ENCODE data around the gene UFSP1.

DNA sequence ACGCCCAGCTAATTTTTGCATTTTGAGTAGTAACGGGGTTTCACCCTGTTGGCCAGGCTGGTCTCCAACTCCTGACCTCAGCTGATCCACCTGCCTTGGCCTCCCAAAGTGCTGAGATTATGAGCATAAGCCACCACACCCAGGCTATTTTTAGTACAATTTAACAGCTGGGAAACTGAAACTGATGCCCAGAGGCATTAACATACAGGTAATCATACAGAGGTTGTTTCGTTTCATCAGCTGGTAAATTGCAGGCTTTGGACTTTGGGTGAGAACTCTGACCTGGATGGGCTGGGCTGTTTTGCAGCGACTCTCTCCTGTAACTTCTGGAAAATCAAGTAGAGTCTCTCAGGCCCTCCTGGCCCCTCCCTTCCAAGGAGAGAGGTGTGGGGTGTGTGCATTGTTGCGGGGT, 12.4 kb upstream of the UFSP1 start:
- TF ChIP-seq ZNF8 (CRISPR knock-in tag; IDR thresholded peaks at IDR 0.05) (no peak), CREB5 (CRISPR knock-in tag; IDR thresholded peaks at IDR 0.05; ENCODE audit: low read depth) (no peak), OSR1 (CRISPR knock-in tag; IDR thresholded peaks at IDR 0.05) (no peak), RARB (CRISPR knock-in tag; IDR thresholded peaks at IDR 0.05) (no peak), TOX (CRISPR knock-in tag; IDR thresholded peaks at IDR 0.05; ENCODE audit: borderline replicate concordance) (no peak), BACH2 (CRISPR knock-in tag; IDR thresholded peaks at IDR 0.05; ENCODE audit: borderline replicate concordance) (no peak), SNAI2 (CRISPR knock-in tag; IDR thresholded peaks at IDR 0.05) (no peak), ZFP30 (CRISPR knock-in tag; IDR thresholded peaks at IDR 0.05) (no peak), ZNF70 (CRISPR knock-in tag; IDR thresholded peaks at IDR 0.05) (no peak), GLIS3 (CRISPR knock-in tag; IDR thresholded peaks at IDR 0.05) (no peak)
- TF ChIP-seq, protein P1, sequence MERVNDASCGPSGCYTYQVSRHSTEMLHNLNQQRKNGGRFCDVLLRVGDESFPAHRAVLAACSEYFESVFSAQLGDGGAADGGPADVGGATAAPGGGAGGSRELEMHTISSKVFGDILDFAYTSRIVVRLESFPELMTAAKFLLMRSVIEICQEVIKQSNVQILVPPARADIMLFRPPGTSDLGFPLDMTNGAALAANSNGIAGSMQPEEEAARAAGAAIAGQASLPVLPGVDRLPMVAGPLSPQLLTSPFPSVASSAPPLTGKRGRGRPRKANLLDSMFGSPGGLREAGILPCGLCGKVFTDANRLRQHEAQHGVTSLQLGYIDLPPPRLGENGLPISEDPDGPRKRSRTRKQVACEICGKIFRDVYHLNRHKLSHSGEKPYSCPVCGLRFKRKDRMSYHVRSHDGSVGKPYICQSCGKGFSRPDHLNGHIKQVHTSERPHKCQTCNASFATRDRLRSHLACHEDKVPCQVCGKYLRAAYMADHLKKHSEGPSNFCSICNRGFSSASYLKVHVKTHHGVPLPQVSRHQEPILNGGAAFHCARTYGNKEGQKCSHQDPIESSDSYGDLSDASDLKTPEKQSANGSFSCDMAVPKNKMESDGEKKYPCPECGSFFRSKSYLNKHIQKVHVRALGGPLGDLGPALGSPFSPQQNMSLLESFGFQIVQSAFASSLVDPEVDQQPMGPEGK (CRISPR knock-in tag; IDR thresholded peaks at IDR 0.05; ENCODE audit: borderline replicate concordance) = no peak
- TF ChIP-seq, protein P2, sequence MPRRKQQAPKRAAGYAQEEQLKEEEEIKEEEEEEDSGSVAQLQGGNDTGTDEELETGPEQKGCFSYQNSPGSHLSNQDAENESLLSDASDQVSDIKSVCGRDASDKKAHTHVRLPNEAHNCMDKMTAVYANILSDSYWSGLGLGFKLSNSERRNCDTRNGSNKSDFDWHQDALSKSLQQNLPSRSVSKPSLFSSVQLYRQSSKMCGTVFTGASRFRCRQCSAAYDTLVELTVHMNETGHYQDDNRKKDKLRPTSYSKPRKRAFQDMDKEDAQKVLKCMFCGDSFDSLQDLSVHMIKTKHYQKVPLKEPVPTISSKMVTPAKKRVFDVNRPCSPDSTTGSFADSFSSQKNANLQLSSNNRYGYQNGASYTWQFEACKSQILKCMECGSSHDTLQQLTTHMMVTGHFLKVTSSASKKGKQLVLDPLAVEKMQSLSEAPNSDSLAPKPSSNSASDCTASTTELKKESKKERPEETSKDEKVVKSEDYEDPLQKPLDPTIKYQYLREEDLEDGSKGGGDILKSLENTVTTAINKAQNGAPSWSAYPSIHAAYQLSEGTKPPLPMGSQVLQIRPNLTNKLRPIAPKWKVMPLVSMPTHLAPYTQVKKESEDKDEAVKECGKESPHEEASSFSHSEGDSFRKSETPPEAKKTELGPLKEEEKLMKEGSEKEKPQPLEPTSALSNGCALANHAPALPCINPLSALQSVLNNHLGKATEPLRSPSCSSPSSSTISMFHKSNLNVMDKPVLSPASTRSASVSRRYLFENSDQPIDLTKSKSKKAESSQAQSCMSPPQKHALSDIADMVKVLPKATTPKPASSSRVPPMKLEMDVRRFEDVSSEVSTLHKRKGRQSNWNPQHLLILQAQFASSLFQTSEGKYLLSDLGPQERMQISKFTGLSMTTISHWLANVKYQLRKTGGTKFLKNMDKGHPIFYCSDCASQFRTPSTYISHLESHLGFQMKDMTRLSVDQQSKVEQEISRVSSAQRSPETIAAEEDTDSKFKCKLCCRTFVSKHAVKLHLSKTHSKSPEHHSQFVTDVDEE (CRISPR knock-in tag; IDR thresholded peaks at IDR 0.05) = no peak

All from SK-N-SH treated with all-trans-retinoic acid at 6 μM for 48 hours (cell line).